Dendritic cell treated with granulocyte-macrophage colony-stimulating factor and Interleukin-4, amounts not matched to agents 40 ng/mL and 50 ng/mL, for 4 days (primary cell): ENCODE results near the gene ATL2.
A peak's percentile ranks its signal among the peaks of the same experiment; 100 is the strongest.
"Not testable (repeated sequence)": the region's sequence is repeated elsewhere in the genome, so short reads cannot be mapped to it uniquely, and the experiment has no call there.

ENCODE experiments used
- H3K27ac Mint-ChIP-seq: one replicate; pipeline ENCODE4 v1.8.0; 2022; ENCODE audit warnings: mild to moderate bottlenecking, mixed read lengths
- H3K27me3 Mint-ChIP-seq: one replicate; pipeline ENCODE4 v1.8.0; 2022; ENCODE audit warnings: mild to moderate bottlenecking, mixed read lengths
- H3K36me3 Mint-ChIP-seq: one replicate; pipeline ENCODE4 v1.8.0; 2022; ENCODE audit warnings: low read depth, mixed read lengths
- H3K4me1 Mint-ChIP-seq: one replicate; pipeline ENCODE4 v1.8.0; 2022; ENCODE audit warnings: low read depth, mixed read lengths
- H3K4me3 Mint-ChIP-seq: one replicate; pipeline ENCODE4 v1.8.0; 2022; ENCODE audit warnings: mild to moderate bottlenecking, moderate library complexity, mixed read lengths
- H3K9me3 Mint-ChIP-seq: one replicate; pipeline ENCODE4 v1.8.0; 2022; ENCODE audit warnings: mixed read lengths
- intact Hi-C: fragments of 100-400 bp; cut with micrococcal nuclease; formaldehyde crosslinking; loops from one replicate; pipeline ENCODE4 v1.15.0; 2022

The ATL2 gene

DNA sequence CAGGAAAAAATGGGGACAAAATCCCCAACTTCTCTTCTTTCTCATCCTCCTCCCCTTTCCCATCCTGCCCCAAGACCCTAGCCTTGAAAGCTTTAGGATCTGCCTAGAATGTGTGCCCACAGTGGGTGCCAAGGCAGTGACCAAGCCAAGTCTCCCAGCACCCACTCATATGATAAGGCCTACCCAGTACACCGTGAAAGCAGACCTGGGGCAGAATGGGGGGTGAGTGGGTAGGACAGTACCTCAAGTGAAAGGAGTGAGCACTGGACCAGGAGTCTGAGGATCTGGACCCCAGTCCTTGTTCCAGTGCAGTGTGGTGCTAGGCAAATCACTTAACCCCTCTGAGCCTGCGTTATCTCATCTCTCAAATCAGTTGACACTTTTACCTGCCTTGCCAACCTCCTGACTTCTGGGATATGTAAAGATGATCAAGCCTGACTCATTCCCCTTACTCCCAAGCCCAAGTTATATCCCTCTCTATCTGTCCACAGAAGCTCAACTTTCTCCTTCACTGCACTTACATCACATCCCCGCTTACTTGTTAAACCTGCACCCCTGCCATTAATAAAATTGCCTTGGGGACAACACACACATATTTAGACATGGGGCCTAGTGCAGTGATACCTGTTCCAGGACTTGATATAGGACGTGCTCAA, 109.7 kb downstream of the ATL2 start:
- Mint-ChIP-seq H3K36me3 (peaks cover 6% of the 10 kb centered on the region), H3K4me3 (no peak overlapping the region), H3K27me3 (no peaks in the 10 kb centered on the region), H3K27ac (no peak overlapping the region), H3K4me1 (peaks cover 40% of the 10 kb centered on the region), H3K9me3 (peaks cover 22% of the 10 kb centered on the region)
- intact Hi-C loops: no loop called here

- Mint-ChIP-seq H3K4me1 (peaks cover 49% of the 10 kb centered on the region), H3K4me3 (no peak overlapping the region), H3K36me3 (peaks cover 6% of the 10 kb centered on the region), H3K27me3 (no peaks in the 10 kb centered on the region), H3K9me3 (peaks cover 22% of the 10 kb centered on the region), H3K27ac (no peak overlapping the region)
- intact Hi-C loops: no loop called here
Observed at GRCh38 chr2:38266382-38267061, 110.6 kb downstream of the ATL2 start.

- Mint-ChIP-seq H3K9me3 (peaks cover 22% of the 10 kb centered on the region), H3K36me3 (peaks cover 6% of the 10 kb centered on the region), H3K27me3 (no peaks in the 10 kb centered on the region), H3K27ac (no peak overlapping the region), H3K4me1 (peaks cover 59% of the 10 kb centered on the region), H3K4me3 (no peak overlapping the region)
- intact Hi-C loops: no loop called here
Observed at GRCh38 chr2:38265461-38265860, 111.6 kb downstream of the ATL2 start.

GRCh38 chr2:38264396-38265221, 112.5 kb downstream of the ATL2 start:
- intact Hi-C loops: no loop called here
- Mint-ChIP-seq H3K4me1 (peaks cover 63% of the 10 kb centered on the region), H3K9me3 (peaks cover 22% of the 10 kb centered on the region), H3K27me3 (no peaks in the 10 kb centered on the region), H3K4me3 (no peak overlapping the region), H3K27ac (no peak overlapping the region), H3K36me3 (peaks cover 6% of the 10 kb centered on the region)

- intact Hi-C loops: no loop called here
- Mint-ChIP-seq H3K4me1 (peaks cover 71% of the 10 kb centered on the region), H3K9me3 (peaks cover 22% of the 10 kb centered on the region), H3K4me3 (no peak overlapping the region), H3K36me3 (peaks cover 6% of the 10 kb centered on the region), H3K27me3 (no peaks in the 10 kb centered on the region), H3K27ac (no peak overlapping the region)
Observed at GRCh38 chr2:38263293-38263692, 113.8 kb downstream of the ATL2 start.

- Mint-ChIP-seq H3K4me1 (peaks cover 68% of the 10 kb centered on the region), H3K27me3 (no peaks in the 10 kb centered on the region), H3K4me3 (no peak overlapping the region), H3K9me3 (peaks cover 14% of the 10 kb centered on the region), H3K36me3 (peaks cover 6% of the 10 kb centered on the region), H3K27ac (no peak overlapping the region)
- intact Hi-C loops: loop anchor here (1.0 kb wide), 1 partner anchor 136 kb away; no protein-coding TSS in a partner anchor
Observed at GRCh38 chr2:38262069-38262871, 114.8 kb downstream of the ATL2 start.

- Mint-ChIP-seq H3K9me3 (peaks cover 7% of the 10 kb centered on the region), H3K27me3 (no peaks in the 10 kb centered on the region), H3K4me1 (peaks cover 62% of the 10 kb centered on the region), H3K4me3 (no peak overlapping the region), H3K36me3 (peaks cover 4% of the 10 kb centered on the region), H3K27ac (peak overlapping the region; percentile 63)
- intact Hi-C loops: loop anchor here (1.0 kb wide), 1 partner anchor 135 kb away; no protein-coding TSS in a partner anchor
Observed at GRCh38 chr2:38261569-38262068, 115.5 kb downstream of the ATL2 start.

GRCh38 chr2:38260972-38261371, 116.1 kb downstream of the ATL2 start:
- intact Hi-C loops: no loop called here
- Mint-ChIP-seq H3K4me1 (peaks cover 58% of the 10 kb centered on the region), H3K27me3 (no peaks in the 10 kb centered on the region), H3K9me3 (peaks cover under 1% of the 10 kb centered on the region), H3K36me3 (no peaks in the 10 kb centered on the region), H3K27ac (peak overlapping the region; percentile 63), H3K4me3 (no peak overlapping the region)

GRCh38 chr2:38260469-38260868, 116.6 kb downstream of the ATL2 start:
- no peaks in the 10 kb centered on the region for H3K36me3 Mint-ChIP-seq
- no peaks in the 10 kb centered on the region for H3K9me3 Mint-ChIP-seq
- H3K27ac Mint-ChIP-seq: no peak overlapping the region
- no peak overlapping the region for H3K4me3 Mint-ChIP-seq
- no peaks in the 10 kb centered on the region for H3K27me3 Mint-ChIP-seq
- peaks cover 58% of the 10 kb centered on the region for H3K4me1 Mint-ChIP-seq
- intact Hi-C loops: no loop called here

DNA sequence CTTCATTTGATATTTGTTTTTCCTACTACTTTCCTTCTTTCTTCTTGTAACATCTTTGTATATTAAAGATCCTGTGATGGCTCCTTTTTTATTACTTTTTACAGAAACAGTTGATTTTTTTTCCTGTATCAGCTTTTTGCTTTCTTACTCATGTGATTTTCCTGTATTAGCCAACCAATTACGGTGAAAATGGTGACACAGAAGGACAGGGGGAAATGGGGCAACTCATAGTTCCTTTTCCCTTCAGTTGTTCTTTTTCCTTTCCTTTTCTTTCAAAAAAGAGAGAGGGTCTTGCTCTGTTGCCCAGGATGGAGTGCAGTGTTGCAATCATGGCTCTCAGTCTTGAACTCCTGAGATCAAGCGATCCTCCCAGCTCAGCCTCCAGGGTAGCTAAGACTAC, 117.8 kb downstream of the ATL2 start:
- no peaks in the 10 kb centered on the region for H3K27me3 Mint-ChIP-seq

DNA sequence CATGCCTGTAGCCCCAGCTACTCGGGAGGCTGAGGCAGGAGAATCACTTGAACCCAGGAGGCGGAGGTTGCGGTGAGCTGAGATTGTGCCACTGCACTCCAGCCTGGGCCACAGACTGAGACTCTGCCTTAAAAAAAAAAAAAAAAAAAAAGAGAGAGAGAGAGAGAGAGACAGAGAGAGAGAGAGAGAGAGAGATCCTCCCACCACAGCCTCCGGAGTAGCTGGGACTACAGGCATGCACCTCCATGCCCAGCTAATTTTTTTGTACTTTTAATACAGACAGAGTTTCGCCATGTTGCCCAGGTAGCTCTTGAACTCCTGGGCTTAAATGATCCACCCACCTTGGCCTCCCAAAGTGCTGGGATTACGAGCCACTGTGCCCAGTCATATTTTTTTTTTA, 119.4 kb downstream of the ATL2 start:
- H3K27ac Mint-ChIP-seq, intact Hi-C loops, H3K9me3 Mint-ChIP-seq, H3K36me3 Mint-ChIP-seq, H3K4me3 Mint-ChIP-seq, H3K27me3 Mint-ChIP-seq: not testable (repeated sequence)
- peaks cover 33% of the 10 kb centered on the region for H3K4me1 Mint-ChIP-seq

More for the DNA sequence above, 117.8 kb downstream of the ATL2 start:
- H3K4me3 Mint-ChIP-seq: no peak overlapping the region
- no peaks in the 10 kb centered on the region for H3K36me3 Mint-ChIP-seq
- peak overlapping the region; percentile 40 for H3K27ac Mint-ChIP-seq
- H3K9me3 Mint-ChIP-seq: no peaks in the 10 kb centered on the region
- intact Hi-C loops: no loop called here
- H3K4me1 Mint-ChIP-seq: peaks cover 49% of the 10 kb centered on the region

DNA sequence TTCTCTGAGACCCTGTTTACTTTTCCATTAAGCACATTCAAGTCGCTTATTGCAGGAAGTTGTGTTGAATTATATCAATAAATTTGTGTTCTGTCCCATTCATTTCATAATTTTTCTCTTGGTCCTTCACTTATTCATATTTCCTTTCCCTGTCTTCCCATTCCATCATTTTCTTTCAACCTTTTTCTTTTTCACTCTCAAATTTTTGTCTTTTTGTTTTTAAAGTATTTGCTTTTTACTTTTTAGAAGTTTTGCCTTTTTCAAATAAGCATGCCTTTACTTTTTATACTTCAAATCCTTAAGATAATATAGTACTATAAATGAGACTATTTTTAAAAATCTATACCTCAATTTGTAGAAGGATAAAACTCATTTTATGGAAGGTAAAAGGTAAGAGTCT, 120.5 kb downstream of the ATL2 start:
- no peaks in the 10 kb centered on the region for H3K36me3 Mint-ChIP-seq

GRCh38 chr2:38255211-38255610, 121.9 kb downstream of the ATL2 start:
- no peaks in the 10 kb centered on the region for H3K9me3 Mint-ChIP-seq
- intact Hi-C loops: no loop called here
- peaks cover 10% of the 10 kb centered on the region for H3K4me1 Mint-ChIP-seq
- H3K36me3 Mint-ChIP-seq: no peaks in the 10 kb centered on the region
- no peak overlapping the region for H3K27ac Mint-ChIP-seq
- H3K4me3 Mint-ChIP-seq: no peak overlapping the region
- H3K27me3 Mint-ChIP-seq: no peaks in the 10 kb centered on the region

More for the DNA sequence above, 120.5 kb downstream of the ATL2 start:
- Mint-ChIP-seq H3K4me3 (no peak overlapping the region), H3K27ac (no peak overlapping the region), H3K9me3 (no peaks in the 10 kb centered on the region), H3K27me3 (no peaks in the 10 kb centered on the region), H3K4me1 (peaks cover 24% of the 10 kb centered on the region)
- intact Hi-C loops: no loop called here
